Measurements from ENCODE around the gene BRF1.
"Not testable (repeated sequence)": the region's sequence is repeated elsewhere in the genome, so short reads cannot be mapped to it uniquely, and the experiment has no call there.

BRF1 gene, protein sequence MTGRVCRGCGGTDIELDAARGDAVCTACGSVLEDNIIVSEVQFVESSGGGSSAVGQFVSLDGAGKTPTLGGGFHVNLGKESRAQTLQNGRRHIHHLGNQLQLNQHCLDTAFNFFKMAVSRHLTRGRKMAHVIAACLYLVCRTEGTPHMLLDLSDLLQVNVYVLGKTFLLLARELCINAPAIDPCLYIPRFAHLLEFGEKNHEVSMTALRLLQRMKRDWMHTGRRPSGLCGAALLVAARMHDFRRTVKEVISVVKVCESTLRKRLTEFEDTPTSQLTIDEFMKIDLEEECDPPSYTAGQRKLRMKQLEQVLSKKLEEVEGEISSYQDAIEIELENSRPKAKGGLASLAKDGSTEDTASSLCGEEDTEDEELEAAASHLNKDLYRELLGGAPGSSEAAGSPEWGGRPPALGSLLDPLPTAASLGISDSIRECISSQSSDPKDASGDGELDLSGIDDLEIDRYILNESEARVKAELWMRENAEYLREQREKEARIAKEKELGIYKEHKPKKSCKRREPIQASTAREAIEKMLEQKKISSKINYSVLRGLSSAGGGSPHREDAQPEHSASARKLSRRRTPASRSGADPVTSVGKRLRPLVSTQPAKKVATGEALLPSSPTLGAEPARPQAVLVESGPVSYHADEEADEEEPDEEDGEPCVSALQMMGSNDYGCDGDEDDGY

DNA sequence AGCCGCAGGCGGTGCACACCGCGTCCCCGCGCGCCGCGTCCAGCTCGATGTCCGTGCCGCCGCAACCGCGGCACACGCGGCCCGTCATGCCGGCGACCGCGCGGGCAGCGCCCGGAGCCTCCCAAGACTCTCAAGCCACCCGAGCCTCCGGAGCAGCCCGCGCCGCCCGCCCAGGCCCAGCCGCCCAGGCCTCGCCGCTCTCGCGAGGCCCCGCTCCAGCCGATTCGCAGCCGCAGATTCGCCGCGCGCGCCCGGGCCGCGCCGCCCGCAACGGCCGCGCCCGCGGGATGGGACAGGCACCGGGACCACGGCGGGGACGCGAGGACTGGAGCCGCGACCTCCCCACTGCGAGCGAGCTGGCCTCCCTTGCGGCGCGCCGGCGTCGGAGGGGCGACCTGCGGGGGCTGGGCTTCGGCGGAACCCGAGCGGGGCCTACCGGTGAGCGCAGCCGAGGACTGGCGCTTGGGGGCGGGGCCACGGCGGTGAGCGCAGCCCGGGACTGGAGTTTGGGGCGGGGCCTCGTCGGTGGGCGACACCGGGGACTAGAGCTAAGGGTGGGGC lies at the start of gene BRF1:
Gene BRF1, minus strand, starts transcription at position 460 of the 561 bp plus-strand sequence. Its CDS starts 372 bp downstream, at position 88.
- DNase-seq = peak; percentile 81

DNA sequence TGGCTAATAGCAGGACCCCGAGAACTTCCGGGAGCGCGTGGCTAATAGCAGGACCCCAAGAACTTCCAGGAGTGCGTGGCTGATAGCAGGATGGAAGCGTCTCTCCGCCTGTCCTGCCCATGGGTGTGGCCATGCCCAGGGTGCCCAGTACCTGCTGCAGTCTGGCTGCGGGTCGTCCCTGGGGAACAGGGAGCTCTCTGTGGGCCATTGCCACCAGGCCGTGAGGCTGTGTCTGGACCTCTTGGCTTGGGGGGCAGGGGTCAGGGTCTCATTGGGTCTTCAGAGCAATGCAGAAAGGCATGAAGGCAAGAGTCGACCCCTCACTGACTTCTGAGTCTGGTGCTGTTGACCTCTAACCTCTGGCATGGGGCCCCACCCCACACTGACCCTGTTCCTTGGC lies 49.2 kb upstream of the BRF1 start:
- DNase-seq = no peak

DNA sequence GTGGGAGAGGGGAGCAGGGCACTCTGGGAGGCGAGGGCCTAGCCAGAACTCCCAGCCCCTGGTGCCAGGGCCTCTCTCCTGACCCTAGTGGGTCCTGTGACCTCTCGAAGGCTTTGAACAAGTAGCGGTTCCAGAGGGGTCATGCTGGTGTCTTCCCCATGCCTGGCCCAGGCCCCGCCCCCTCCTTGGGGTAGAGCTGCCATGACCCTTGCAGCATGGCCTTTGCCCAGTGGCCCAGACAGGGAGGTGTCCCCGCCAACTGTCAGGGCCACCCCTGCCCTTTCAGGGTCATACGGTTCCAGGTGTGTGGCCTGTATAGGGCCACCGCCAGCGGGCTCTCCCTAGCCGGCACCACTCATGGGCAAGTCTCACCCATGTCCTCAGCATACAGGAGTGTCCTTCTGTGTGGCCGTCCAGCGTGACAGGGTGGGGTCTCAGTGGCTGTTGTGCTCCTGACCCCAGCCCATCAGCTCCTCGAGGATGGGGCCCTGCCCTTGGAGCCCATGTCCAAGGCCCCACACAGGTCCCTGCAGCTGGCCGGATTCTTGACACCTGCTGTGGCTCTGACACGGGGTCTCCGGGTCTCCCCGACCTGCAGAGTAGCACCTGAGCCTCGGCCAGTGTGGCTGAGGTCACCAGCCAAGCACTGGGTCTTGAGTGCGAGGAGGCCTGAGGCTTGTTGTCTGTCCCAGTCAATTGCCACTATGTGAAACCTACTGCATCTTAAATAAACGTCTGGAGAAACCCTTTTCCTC lies 48.3 kb upstream of the BRF1 start:
- no peak for DNase-seq

DNA sequence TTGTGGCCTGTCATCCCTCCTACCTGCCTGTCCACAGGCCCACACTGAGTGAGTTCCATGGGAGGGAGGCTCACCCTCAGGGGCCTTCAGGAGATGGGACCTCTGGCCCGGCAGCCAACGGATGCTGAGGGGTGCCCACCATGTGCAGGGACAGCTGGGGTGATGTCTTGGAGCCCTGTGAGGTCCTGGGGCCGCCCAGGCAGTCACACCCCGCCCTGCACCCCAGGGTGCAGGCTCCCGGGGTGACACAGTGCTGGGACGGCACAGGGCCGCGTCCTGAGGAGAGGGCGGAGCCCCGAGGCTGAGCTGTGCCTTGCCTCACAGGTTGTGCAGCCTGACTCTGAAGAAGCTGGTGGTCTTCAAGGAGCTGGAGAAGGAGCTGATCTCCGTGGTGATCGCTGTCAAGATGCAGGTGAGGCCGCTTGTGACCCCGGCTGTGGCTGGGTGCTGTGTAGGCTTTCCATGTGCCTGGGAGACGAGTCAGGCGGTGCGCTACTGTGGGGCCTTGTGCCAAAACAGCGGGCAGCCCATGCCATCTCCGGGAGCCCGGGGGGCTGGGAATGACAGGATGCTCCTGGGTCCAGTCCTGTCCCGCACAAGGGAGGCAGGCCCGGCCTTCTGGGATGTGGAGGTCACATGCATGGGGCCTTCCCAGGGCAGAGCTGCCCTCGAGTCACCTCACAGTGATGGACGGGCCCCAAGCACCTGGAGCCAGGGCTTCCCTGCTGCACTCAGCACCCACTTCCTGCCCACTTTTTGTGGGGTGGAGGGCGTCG lies 47.6 kb upstream of the BRF1 start:
- DNase-seq = no peak

DNA sequence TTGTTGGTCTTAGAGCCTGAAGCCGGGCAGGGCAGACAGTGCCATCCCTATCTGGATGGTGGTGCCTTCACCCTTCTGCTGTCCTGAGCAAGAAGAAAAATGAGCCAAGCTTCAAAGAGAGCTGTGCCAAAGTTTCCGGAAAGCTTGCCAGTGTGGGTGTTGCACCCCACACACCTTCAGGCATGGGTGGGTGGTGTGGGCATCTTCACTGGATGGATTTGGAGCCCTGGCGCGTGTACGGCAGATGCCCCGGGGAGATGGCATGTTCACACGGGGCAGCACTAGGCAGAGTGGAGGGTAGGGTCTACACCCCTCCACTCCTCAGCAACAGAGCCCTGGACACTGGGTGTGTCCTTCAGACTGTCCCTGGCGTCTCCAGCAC lies 46.8 kb upstream of the BRF1 start:
- DNase-seq = no peak

DNA sequence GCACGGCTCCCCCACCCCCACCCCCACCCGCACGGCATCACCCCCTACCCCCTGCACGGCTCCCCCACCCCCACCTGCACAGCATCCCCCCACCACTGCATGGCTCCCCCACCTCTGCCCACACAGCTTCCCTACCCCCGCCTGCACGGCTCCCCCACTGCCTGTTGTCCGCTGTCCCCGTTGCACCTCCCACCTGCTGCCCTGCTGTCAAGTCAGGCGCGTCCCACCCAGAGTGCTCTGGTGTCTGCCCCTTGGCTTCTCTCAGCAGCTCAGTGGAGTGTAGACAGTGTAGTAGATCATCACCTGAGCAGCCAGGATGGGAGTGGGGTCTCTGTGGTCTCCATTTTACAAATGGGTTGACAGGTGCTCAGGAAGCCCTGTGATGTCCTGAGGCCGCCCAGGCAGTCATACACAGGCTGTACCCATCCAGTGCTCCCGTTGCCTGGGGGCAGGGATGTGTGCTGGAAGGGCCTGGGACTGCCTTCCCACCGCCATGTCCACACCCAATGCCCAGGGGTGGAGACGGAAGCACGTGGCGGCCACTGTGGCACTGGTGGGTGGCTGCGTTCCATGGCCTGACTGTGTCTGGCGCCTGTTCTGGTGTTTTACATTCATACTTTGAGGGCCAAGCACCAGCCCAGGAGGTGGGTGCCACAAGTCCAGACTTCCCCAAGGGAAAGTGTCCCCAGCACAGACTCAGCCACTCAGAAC lies 46.2 kb upstream of the BRF1 start:
- DNase-seq = no peak

DNA sequence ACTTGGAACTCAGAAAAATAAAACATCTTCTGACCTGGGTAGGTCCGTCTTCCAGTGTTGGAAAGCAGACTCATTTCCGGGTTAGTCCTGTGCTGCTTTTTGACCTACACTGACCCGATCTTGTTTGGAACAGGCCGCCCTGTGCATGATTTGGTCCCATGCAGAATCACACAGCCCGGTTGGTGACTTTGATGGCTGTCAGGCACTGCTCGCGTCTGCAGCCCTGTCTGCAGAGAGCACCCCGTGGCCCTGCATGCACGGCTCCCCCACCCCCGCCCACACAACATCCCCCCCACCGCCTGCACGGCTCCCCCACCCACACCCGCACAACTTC lies 45.4 kb upstream of the BRF1 start:
- DNase-seq = no peak

DNA sequence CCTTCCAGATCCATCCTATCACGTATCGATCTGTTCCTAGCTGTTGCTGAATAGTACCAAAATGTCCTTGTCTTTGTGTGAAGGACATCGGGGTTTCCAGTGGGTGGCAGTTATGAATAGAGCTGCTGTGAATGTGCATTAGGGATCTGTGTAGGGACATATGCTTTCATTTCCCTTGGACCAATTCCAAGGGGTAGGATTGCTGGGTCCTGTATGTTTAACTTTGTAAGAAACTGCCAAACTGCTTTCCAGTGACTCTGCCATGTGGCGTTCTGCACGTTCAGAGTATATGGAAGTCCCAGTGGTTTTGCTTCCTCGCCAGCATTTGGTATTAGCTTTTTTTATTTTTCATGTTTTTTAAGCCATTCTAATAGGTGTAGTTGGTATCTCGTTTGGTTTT lies 42.4 kb upstream of the BRF1 start:
- no peak for DNase-seq

DNA sequence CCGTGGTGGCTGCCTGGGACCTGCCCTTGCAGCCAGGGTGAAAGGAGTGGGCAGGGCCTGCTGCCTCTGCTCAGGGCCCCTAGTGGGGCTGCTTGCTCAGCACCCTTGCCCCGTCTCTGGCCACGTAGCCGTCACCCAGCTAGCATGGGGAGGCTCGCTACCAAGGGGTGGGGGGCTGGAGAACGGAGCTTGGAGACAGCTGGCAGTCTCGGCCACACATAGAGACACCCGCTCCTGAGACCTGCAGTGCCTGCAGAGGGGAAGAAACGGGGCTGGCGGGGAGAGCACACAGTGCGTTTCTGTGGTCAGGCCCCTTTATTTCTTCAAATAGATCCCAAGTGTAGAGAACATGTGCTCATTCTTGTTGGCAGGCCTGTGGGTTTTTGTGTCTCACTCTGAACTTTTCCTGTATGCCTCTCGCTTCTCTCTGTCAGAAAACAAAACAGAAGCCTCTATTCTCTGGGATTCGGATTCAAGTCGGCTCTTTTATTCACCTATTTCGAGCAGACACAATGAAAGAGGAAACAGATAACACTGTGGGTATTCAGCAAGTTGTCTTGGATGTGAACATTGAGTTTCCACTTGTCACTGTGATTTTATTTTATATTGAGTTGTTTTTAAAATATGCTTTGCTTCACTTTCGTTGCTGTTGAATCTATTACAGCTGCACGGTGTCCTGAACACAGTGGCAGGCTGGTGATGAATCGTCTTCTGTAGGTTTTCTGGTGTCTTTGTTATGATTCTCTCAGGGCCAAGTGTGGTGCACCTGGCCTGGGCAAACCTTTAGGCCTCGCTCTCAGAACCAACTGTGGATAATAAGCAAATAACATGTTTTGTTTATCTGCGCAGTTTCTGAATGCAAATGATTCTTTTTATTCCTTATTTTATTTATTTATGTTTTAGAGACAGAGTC lies 40.3 kb upstream of the BRF1 start:
- no peak for DNase-seq

DNA sequence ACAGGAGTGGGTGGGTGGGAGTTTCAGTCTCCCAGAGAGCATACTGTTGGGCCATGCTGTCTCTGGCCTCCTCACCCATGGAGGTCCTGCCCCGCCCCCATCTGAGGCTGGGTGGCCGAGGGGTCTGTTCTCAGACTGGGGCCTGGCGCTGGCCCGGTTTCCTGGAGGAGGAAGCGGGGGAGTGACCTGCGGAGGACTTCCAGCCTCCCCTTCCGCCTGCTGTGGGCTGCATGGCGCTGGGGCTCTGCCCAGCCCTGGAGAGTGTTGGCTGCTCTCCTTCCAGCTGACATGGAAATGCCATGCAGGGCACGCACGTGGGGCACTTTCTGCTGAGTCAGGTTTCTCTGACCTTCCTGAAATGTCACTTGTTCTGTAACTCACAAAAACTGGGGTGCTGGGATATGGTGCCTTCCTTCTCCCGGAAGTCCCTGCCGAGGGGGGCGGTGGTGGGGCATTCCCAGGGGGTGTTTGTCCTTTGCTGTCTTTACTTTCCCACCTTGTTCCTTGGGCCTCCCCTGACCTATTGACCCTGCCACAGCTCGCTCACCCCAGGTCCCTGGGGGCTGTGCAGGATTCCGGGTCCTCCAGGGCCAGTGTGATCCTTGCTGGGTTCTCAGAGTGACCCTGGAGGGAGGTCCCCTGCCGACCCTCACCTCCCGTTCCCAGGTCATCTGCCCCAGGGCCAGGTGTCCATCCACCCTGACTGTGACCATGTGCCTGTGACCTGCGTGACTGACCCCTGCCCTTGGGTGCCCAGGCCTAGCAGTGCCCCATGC lies 37.4 kb upstream of the BRF1 start:
- DNase-seq = no peak

DNA sequence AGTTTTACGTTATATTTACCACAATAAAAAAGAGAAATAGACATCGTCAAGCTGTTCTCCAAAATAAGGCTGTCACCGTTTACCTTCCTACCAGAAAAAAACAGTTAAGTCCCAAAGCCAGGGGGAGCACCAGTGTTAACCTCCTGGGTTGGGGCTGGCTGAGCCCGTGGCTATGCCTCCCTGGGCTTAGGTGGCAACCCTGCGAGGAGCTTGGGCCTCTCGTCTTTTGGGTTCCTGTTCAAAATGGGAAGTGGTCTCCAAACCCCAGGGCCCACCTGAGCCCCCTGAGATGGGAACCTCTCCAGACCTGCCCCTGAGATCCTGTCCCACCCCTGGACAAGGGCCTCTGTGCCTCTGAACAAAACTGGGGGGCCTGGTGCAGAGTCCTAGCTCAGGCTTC lies 36.6 kb upstream of the BRF1 start:
- DNase-seq = no peak

DNA sequence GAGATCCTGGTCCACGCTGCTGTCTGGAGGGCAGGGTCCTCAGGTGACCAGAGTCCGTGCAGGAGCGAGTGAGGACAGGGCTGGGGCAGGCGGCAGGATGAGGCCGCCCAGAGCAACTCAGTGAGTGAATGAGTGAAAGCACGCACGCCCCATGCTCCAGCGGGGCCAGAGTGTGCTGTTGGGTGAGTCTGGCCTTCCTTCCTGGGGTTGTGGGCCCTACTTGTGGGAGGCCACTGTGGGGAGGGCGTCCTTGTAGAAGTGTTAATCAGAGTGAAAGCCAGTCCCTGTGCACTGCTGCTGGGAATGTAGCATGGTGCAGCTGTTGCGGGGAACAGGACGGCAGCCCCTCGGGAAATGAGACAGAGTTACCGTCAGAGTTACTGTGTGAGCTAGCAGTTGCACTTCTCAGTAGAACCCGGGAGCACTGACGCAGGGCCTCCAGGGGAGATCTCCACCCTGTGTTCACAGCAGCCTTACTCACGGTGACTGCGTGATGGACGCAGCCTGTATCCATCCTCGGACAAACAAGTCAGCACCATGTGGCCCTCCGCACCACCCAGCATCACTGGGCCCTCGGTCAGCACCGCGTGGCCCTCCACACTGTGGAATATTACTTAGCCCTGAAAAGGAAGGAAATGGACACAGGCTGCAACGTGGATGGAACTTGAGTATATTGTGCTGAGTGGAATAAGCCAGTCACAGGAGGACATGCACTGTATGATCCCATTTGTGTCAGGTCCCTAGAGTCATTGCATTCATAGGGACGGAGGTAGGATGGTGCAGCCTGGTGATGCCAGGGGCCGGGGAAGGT lies 35.9 kb upstream of the BRF1 start:
- DNase-seq = no peak

DNA sequence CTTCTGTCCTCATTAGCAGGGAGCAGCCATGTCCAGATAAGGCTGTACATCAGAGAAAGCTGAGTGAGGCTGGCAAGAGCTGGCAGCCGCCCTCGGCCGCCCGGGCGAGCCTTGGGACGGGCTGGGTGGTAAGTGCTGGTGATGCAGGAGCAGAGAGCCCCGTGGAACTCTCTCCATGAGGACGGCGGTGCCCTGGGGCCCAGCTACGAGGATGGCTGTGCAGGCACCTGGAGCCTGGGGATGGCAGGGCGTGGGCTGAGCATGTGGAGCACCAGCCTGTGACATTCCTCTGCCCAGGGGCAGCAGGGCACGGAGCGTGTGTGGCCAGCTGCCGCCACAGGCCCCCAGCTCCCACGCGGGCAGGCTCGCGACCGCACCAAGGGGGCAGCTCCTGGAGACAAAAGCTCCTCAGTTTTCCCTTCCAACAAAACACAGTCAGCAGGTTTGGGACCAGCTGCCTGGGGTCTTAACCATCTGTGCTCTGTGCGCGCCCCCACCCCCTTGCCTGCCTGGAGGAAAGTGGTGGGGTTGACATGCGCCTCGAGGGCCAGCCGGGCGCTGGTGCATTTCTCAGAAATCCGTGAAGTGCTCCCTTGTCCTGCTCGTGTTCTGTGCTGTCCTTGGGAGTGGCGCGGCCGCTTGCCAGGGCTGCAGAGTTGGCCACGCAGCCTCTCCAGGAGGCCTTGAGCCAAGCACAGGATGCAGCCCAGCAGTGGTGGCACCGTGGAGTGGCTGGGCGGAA lies 35.1 kb upstream of the BRF1 start:
- DNase-seq = no peak

DNA sequence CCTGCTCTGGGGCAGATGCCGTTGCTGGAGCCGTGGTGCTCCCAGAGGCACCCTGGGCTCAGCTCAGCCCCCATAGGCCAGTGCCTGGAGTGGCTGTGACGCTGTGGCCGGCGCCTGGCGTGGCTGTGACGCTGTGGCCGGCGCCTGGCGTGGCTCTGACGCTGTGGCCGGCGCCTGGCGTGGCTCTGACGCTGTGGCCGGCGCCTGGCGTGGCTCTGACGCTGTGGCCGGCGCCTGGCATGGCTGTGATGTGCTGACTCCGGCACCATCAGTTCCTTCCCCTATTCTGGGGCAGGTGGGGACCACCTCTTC lies 34.4 kb upstream of the BRF1 start:
- not testable (repeated sequence) for DNase-seq

DNA sequence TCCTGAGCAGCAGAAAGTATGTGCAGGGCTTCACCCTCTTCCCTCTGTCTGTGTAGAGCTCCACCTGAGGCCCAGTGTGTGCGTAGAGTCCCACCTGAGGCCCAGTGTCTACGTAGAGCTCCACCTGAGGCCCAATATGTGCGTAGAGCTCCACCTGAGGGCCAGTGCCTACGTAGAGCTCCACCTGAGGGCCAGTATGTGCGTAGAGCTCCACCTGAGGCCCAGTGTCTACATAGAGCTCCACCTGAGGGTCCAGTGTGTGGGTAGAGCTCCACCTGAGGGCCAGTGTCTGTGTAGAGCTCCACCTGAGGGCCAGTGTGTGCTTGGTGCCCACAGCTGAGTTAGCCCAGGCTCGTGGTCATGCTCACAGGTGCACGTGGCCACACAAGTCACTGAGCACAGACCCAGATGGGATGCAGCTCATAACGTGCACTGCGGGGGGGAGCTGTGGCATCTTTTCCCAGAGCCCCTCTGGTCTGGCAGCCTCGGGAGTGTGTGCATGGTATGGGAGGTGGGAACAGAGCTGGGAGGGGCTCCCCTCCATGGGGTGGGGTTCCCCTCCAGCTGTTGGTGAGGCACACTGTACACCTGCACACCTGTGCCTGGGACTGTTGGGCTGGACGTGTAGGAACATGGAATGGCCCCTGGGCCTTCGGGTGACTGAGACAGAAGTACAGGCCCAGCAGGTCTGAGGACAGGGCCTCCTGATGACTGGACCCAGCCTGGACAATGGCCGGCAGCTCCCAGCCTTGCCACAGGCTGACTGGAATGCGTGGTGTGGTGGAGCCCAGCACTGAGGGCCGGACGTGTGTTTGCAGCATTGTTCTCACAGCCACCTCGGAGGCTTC lies 33.8 kb upstream of the BRF1 start:
- DNase-seq = no peak

DNA sequence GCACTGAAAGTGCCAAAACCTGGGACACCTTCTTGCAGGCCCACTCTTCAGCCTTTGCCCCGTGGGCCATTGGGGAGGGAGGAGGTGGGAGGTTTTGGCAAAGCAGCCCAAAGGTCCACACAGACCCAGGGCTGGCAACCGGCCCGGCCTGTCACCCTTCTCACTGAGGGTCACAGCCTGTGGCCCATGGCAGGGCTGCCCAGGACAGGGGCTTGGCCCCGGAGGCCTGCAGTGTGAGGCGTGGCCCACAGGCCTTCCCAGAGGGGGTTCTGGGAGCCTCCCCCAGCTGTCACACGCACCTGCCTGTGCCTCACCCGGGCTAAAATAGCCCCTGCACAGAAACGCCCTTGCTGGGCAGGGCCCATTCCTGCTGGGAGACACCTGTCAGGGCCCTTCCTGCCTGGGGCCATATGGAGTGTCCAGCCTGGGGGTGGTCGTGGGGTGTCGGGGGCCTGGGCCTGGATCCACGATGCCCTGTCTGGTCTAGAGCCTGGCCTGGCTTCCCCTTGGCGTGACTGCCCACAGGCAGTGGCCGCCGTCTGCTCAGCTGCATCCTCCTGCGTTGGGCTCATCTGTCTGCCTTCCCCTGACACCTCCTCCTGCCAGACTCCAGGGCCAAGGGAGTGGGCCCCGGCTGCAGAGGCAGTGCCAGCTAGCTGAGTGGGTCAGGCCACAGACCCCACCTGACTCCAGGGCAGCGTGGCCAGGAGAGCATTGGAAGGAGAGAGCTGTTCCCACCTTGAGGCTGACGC lies 33.0 kb upstream of the BRF1 start:
- no peak for DNase-seq

DNA sequence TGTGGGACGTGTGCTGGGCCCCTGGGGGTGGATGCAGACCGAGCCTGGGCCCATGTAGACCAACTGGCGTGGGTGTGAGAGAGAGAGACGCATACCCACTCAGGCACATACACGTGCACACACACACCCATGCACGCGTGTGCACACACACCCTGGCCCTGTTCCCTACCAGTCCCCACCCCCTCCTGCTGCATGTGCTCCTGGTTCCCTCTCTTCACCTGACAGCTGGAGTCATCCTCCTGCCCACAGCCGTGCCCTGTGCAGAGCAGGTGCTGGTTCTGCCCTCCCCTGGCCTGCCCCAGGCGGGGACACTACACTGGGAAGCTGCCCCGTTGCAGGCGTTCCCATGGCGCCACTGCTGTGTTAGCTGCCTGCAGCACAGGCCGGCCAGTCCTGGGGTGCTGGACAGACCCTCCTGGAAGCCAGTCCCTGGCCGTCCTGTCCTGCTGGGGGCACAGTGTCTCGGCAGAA lies 32.3 kb upstream of the BRF1 start:
- no peak for DNase-seq

Measured in NCI-H226 (cell line).